GM19468 (cell line): ENCODE measurements around the gene ZNF217.
"Not testable (repeated sequence)": the region's sequence is repeated elsewhere in the genome, so short reads cannot be mapped to it uniquely, and the experiment has no call there.

ENCODE experiments used
- ATAC-seq: cut with Tn5 transposase; IDR thresholded peaks from one replicate; pipeline ENCODE4 v1.9.1; 2021; ENCODE audit warnings: mild to moderate bottlenecking, moderate library complexity, moderate number of reproducible peaks; ENCODE audit not compliant: unreplicated experiment; ENCODE audit errors: extremely low read depth

Gene ZNF217

GRCh38 chr20:53585004-53585569 lies 8.6 kb downstream of the ZNF217 start:
- ATAC-seq = not testable (repeated sequence)

- ATAC-seq = not testable (repeated sequence)
Measured at GRCh38 chr20:53584550-53584913, 9.1 kb downstream of the ZNF217 start.

GRCh38 chr20:53583660-53584549 lies 9.7 kb downstream of the ZNF217 start:
- ATAC-seq = not testable (repeated sequence)

GRCh38 chr20:53582574-53583351 lies 10.9 kb downstream of the ZNF217 start:
- no peak for ATAC-seq

GRCh38 chr20:53582251-53582570 lies 11.4 kb downstream of the ZNF217 start:
- no peak for ATAC-seq

- no peak for ATAC-seq
Measured at GRCh38 chr20:53581444-53582250, 12.0 kb downstream of the ZNF217 start.

- no peak for ATAC-seq
Measured at GRCh38 chr20:53580376-53581111, 13.1 kb downstream of the ZNF217 start.

GRCh38 chr20:53579581-53580375 lies 13.9 kb downstream of the ZNF217 start:
- ATAC-seq = no peak

- no peak for ATAC-seq
Measured at GRCh38 chr20:53579266-53579580, 14.4 kb downstream of the ZNF217 start.

- peak; percentile 36 for ATAC-seq
Measured at GRCh38 chr20:53578492-53579222, 15.0 kb downstream of the ZNF217 start.

GRCh38 chr20:53576586-53577318 lies 16.9 kb downstream of the ZNF217 start:
- ATAC-seq = no peak

- ATAC-seq = no peak
Measured at GRCh38 chr20:53576195-53576580, 17.5 kb downstream of the ZNF217 start.

GRCh38 chr20:53575481-53576194 lies 18.0 kb downstream of the ZNF217 start:
- ATAC-seq = no peak

GRCh38 chr20:53574819-53575218 lies 18.8 kb downstream of the ZNF217 start:
- ATAC-seq = no peak

GRCh38 chr20:53574259-53574789 lies 19.3 kb downstream of the ZNF217 start:
- ATAC-seq = no peak

- ATAC-seq = no peak
Measured at GRCh38 chr20:53571555-53572286, 21.9 kb downstream of the ZNF217 start.
